ENCODE data around the gene LRRC59. TPM values are rescaled to one million over a fixed set of nuclear protein-coding genes. Genes with fewer than 3 reads are reported as not detected.

LRRC59 gene
- total and polyA plus RNA-seq, 2 of the 13 experiments (the other 11 are each of a cell fraction or from before 2014, with no cell fraction given) = 87.3 to 222 TPM

- no peak for TF ChIP-seq SKIL (CRISPR knock-in tag; IDR thresholded peaks at IDR 0.05; ENCODE audit: borderline replicate concordance)
- no peak for TF ChIP-seq JDP2 (CRISPR knock-in tag; IDR thresholded peaks at IDR 0.05; ENCODE audit: borderline replicate concordance)
- TF ChIP-seq ZEB1 (IDR thresholded peaks at IDR 0.05; ENCODE audit: insufficient replicate concordance, low read depth) = no peak
- TF ChIP-seq, protein P1, sequence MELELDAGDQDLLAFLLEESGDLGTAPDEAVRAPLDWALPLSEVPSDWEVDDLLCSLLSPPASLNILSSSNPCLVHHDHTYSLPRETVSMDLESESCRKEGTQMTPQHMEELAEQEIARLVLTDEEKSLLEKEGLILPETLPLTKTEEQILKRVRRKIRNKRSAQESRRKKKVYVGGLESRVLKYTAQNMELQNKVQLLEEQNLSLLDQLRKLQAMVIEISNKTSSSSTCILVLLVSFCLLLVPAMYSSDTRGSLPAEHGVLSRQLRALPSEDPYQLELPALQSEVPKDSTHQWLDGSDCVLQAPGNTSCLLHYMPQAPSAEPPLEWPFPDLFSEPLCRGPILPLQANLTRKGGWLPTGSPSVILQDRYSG (CRISPR knock-in tag; IDR thresholded peaks at IDR 0.05) = peak; percentile 39; the same call in 1 of the 2 replicates
- TF ChIP-seq ZNF224 (CRISPR knock-in tag; IDR thresholded peaks at IDR 0.05) = 0 out of 2 replicates have a peak, but pooled peaks have one; percentile 12
- TF ChIP-seq ZNF235 (CRISPR knock-in tag; IDR thresholded peaks at IDR 0.05; ENCODE audit: borderline replicate concordance) = no peak
- TF ChIP-seq CBX2 (IDR thresholded peaks at IDR 0.05; ENCODE audit: low read depth, low read length) = no peak
- no peak for TF ChIP-seq CBX2 (CRISPR knock-in tag; IDR thresholded peaks at IDR 0.05; ENCODE audit: low read depth)
- TF ChIP-seq SOX5 (CRISPR knock-in tag; IDR thresholded peaks at IDR 0.05; ENCODE audit: borderline replicate concordance) = no peak
- TF ChIP-seq ATF2 (CRISPR knock-in tag; IDR thresholded peaks at IDR 0.05) = peak; percentile 22; the same call in 1 of the 2 replicates
- TF ChIP-seq PCBP1 (IDR thresholded peaks at IDR 0.05; ENCODE audit: borderline replicate concordance, low read depth, low read length) = no peak
- TF ChIP-seq NFAT5 (CRISPR knock-in tag; IDR thresholded peaks at IDR 0.05) = no peak
- no peak for TF ChIP-seq ZHX1 (CRISPR knock-in tag; IDR thresholded peaks at IDR 0.05; ENCODE audit: low read depth)
These were observed 27.8 kb upstream of the LRRC59 start (continued) for GRCh38 chr17:50424996-50425681.

Data from HepG2 (cell line).